ENCODE data around the gene PSMG3. TPM values are rescaled to one million over a fixed set of nuclear protein-coding genes. Genes with fewer than 3 reads are reported as not detected.

Gene PSMG3
- total and polyA plus RNA-seq, 2 of the 8 experiments (the other 6 are each of a cell fraction or from before 2014, with no cell fraction given), result 30.2 to 62.0 TPM

DNA sequence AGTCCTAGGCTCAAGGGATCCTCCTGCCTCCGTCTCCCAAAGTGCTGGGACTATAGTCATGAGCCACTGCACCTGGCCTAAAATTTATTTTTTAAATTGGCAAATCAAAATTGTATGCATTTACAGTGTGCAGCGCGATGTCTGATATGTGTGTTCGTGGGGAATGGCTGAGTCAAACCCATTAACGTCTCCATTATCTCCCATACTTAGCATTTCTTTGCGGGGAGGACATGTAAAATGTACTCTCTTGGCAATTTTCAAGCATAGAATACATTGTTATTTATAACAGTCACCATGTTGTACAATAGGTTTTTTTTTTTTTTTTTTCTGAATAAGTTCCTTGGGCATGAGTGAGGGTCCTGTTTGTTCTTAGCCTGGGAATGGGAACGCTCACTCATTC, 17.6 kb downstream of the PSMG3 start:
- no peaks in the 10 kb centered on the region for H3K36me3 ChIP-seq (ENCODE audit: control insufficient read depth in 2 of 4, insufficient read depth in 4 of 4, low read length in 3 of 4)
- no peak overlapping the region for H2BK120ac ChIP-seq (replicated peaks; ENCODE audit: low read depth, low read length)
- no peak overlapping the region for H2BK15ac ChIP-seq (ENCODE audit: low read length)
- H3K23me2 ChIP-seq (ENCODE audit: low read depth, low read length), result no peaks in the 10 kb centered on the region
- no peak overlapping the region for H3K4me2 ChIP-seq (ENCODE audit: insufficient read depth in 1 of 2, low read depth in 2 of 2, low read length in 2 of 2)
- DNase-seq (ENCODE audit: low read depth in 1 of 2, low spot score in 2 of 2) (no peak), FAIRE-seq (no peak)
- no peak overlapping the region for H3K23ac ChIP-seq (ENCODE audit: insufficient read length)
- H3K79me1 ChIP-seq (ENCODE audit: low read depth, low read length), result no peaks in the 10 kb centered on the region
- H4K20me1 ChIP-seq (replicated peaks in 1 of 2; ENCODE audit: control insufficient read depth in 1 of 2, insufficient read depth in 2 of 2, low read length in 2 of 2), result peaks cover 0 to 3% of the 10 kb centered on the region in 2 experiments
- no peak overlapping the region for H3K4me3 ChIP-seq (ENCODE audit: extremely low read depth in 1 of 4, insufficient read depth in 2 of 4, low read depth in 3 of 4, low read length in 4 of 4)
- no peak overlapping the region for H3K9ac ChIP-seq (replicated peaks in 1 of 4; ENCODE audit: extremely low read depth in 1 of 4, low read depth in 3 of 4, low read length in 3 of 4)
- H3K27ac ChIP-seq (ENCODE audit: low read depth, low read length), result no peak overlapping the region
- no peak overlapping the region for H2AK5ac ChIP-seq (ENCODE audit: low read depth, low read length)
- no peaks in the 10 kb centered on the region for H3K79me2 ChIP-seq (ENCODE audit: control insufficient read depth in 1 of 2, insufficient read depth in 2 of 2, low read length in 2 of 2)
- no peak overlapping the region for H3K18ac ChIP-seq (ENCODE audit: extremely low read depth, low read length)
- H2AFZ ChIP-seq (ENCODE audit: low read length), result no peak overlapping the region
- no peak overlapping the region for H4K5ac ChIP-seq (ENCODE audit: insufficient read length, low read depth, low read length)
- CTCF ChIA-PET (ENCODE audit: partially characterized antibody), result interaction anchor here (1.0 to 1.5 kb wide), 2 partner anchors 8 to 10 kb away, joined by 3 to 4 read pairs; no protein-coding TSS in a partner anchor
- no peak overlapping the region for H2BK20ac ChIP-seq (ENCODE audit: low read length)
- no peak overlapping the region for H2BK12ac ChIP-seq (ENCODE audit: low read depth, low read length)
- no peak overlapping the region for H2BK5ac ChIP-seq (ENCODE audit: low read depth, low read length)
- no peak overlapping the region for H3K56ac ChIP-seq (replicated peaks; ENCODE audit: insufficient read length, low read depth, low read length)
- 96% methylated on average over 7 of the region's 7 CpGs; no CpG with 5 or more reads in 1 of the 2 experiments for WGBS, 2 experiments (ENCODE audit: extremely low coverage in 1 of 2, insufficient coverage in 1 of 2, insufficient read length in 1 of 2, insufficient replicate concordance in 2 of 2, low coverage in 1 of 2, low lambda C conversion rate in 2 of 2, missing lambda C conversion rate in 1 of 2)
- no peak overlapping the region for H3K14ac ChIP-seq (ENCODE audit: insufficient read length)
- POLR2A ChIA-PET (ENCODE audit: partially characterized antibody), result interaction anchor here (0.9 to 2.1 kb wide), 2 partner anchors 12 to 23 kb away, joined by 4 to 7 read pairs; no protein-coding TSS in a partner anchor
- H4K91ac ChIP-seq (replicated peaks; ENCODE audit: insufficient read length, low read length), result no peak overlapping the region
- H3K27me3 ChIP-seq (replicated peaks in 1 of 4; ENCODE audit: control insufficient read depth in 3 of 4, extremely low read depth in 1 of 4, insufficient read depth in 3 of 4, low read length in 3 of 4), result no peaks in the 10 kb centered on the region
- H3K4me1 ChIP-seq (replicated peaks in 1 of 4; ENCODE audit: control insufficient read depth in 3 of 4, insufficient read depth in 4 of 4, low read length in 3 of 4), result peaks cover 0 to 14% (median 10%) of the 10 kb centered on the region in 4 experiments; a peak in 6 of 7 replicates
- H3K9me3 ChIP-seq (ENCODE audit: insufficient read depth in 2 of 2, low read depth in 1 of 2, low read length in 1 of 2), result no peaks in the 10 kb centered on the region
- no peak overlapping the region for H3K4ac ChIP-seq (replicated peaks; ENCODE audit: insufficient read length, low read depth, low read length)
- no peak overlapping the region for H4K8ac ChIP-seq (ENCODE audit: extremely low read depth, insufficient read depth, low read length)
